SU-DHL-6 (cell line): ENCODE measurements around the gene RNF167.

ENCODE experiments used
- H2AFZ ChIP-seq: fragments of 200-600 bp; sonication (generic); 2 replicates; pipeline ENCODE4 v1.6.1; 2014; ENCODE audit warnings: low read depth, mild to moderate bottlenecking, moderate library complexity, mixed read lengths, antibody characterized with exemption, low read length; ENCODE audit not compliant: severe bottlenecking
- H3F3A ChIP-seq: fragments of 200-600 bp; shearing (Covaris generic); 2 replicates; pipeline ENCODE4 v1.6.0; 2016; ENCODE audit warnings: antibody characterized with exemption, mild to moderate bottlenecking; ENCODE audit not compliant: insufficient read depth
- H3K27ac ChIP-seq: fragments of 200-600 bp; sonication (generic); 2 replicates; pipeline ENCODE4 v1.5.1; 2016; ENCODE audit warnings: low read depth, mild to moderate bottlenecking, low read length, moderate library complexity, mixed read lengths
- H3K27me3 ChIP-seq: fragments of 200-600 bp; sonication (generic), shearing (Covaris generic); 2 replicates; pipeline ENCODE4 v1.6.0; 2014; ENCODE audit warnings: mild to moderate bottlenecking, low read length
- H3K36me3 ChIP-seq: fragments of 200-600 bp; sonication (generic); 2 replicates; pipeline ENCODE4 v1.6.1; 2014; ENCODE audit warnings: mild to moderate bottlenecking, low read length, mixed read lengths
- H3K4me2 ChIP-seq: fragments of 300-600, 200-600 bp; shearing (Covaris generic), sonication (generic); 2 replicates; pipeline ENCODE4 v1.6.0; 2014; ENCODE audit warnings: low read length, low read depth, mild to moderate bottlenecking; ENCODE audit not compliant: poor library complexity, severe bottlenecking
- H3K4me3 ChIP-seq: fragments of 200-600 bp; sonication (generic); 2 replicates; pipeline ENCODE4 v1.5.1; 2014; ENCODE audit warnings: antibody characterized with exemption, low read length, mild to moderate bottlenecking, mixed read lengths; ENCODE audit not compliant: insufficient read depth, poor library complexity, severe bottlenecking
- H3K79me2 ChIP-seq: fragments of 200-600 bp; sonication (generic); 2 replicates; pipeline ENCODE4 v1.6.1; 2014; ENCODE audit warnings: mild to moderate bottlenecking, low read length, moderate library complexity; ENCODE audit not compliant: insufficient read depth
- H3K9ac ChIP-seq: fragments of 200-600 bp; sonication (generic); 2 replicates; pipeline ENCODE4 v1.7.0; 2014; ENCODE audit warnings: mild to moderate bottlenecking, low read length
- H3K9me2 ChIP-seq: fragments of 200-600 bp; sonication (generic); replicated peaks from 2 replicates; pipeline ENCODE4 v1.6.1; 2014; ENCODE audit warnings: low read length; ENCODE audit not compliant: insufficient read depth
- H3K9me3 ChIP-seq: fragments of 200-600 bp; sonication (generic); 2 replicates; pipeline ENCODE4 v1.6.1; 2014; ENCODE audit warnings: low read length, mixed read lengths; ENCODE audit not compliant: insufficient read depth
- H4K20me1 ChIP-seq: fragments of 200-600 bp; sonication (generic); 2 replicates; pipeline ENCODE4 v1.6.1; 2014; ENCODE audit warnings: low read depth, mild to moderate bottlenecking, antibody characterized with exemption, low read length, moderate library complexity, mixed read lengths
- EZH2phosphoT487 ChIP-seq: fragments of 200-600 bp; sonication (generic), shearing (Covaris generic); conservative IDR thresholded peaks from 2 replicates; pipeline ENCODE4 v1.6.1; 2018; ENCODE audit warnings: mild to moderate bottlenecking, antibody characterized with exemption, low read length, moderate library complexity, mixed read lengths
- TF ChIP-seq, protein P1 (sequence below): fragments of 200-600 bp; sonication (generic); IDR thresholded peaks from one replicate; pipeline ENCODE4 v1.5.1; 2017; ENCODE audit warnings: antibody characterized with exemption, mild to moderate bottlenecking, low read length, moderate library complexity; ENCODE audit not compliant: insufficient read depth, poor library complexity, severe bottlenecking

Gene RNF167

DNA sequence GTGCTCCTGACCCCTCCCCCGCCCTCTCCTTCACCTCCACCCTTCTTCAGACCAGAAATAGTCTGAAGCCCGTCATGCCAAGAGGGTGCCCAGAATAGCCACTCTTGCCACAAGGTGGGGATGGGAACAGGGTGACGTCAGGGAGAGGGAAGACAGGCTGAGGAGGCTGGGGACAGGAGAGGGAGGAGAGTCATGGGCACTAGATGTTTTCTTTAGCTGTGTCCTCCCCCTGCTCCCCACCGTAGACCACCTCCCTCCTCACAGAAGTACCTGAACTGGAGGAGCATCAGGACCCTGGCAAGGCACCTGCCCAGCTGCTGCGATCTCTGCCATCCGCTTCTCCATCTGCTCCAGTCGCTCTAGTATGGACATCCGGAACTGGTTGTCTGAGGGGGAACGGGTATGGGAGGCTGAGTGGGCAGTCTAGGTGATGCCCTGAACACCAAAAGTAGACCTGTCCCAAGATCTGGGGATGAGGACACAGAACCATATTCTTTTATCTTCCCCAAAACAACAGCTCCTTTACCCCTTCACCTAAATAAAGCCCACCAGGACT is 34.1 kb downstream of the RNF167 start:
- TF ChIP-seq EZH2phosphoT487 = no peak
- TF ChIP-seq, protein P1, sequence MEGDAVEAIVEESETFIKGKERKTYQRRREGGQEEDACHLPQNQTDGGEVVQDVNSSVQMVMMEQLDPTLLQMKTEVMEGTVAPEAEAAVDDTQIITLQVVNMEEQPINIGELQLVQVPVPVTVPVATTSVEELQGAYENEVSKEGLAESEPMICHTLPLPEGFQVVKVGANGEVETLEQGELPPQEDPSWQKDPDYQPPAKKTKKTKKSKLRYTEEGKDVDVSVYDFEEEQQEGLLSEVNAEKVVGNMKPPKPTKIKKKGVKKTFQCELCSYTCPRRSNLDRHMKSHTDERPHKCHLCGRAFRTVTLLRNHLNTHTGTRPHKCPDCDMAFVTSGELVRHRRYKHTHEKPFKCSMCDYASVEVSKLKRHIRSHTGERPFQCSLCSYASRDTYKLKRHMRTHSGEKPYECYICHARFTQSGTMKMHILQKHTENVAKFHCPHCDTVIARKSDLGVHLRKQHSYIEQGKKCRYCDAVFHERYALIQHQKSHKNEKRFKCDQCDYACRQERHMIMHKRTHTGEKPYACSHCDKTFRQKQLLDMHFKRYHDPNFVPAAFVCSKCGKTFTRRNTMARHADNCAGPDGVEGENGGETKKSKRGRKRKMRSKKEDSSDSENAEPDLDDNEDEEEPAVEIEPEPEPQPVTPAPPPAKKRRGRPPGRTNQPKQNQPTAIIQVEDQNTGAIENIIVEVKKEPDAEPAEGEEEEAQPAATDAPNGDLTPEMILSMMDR = no peak

DNA sequence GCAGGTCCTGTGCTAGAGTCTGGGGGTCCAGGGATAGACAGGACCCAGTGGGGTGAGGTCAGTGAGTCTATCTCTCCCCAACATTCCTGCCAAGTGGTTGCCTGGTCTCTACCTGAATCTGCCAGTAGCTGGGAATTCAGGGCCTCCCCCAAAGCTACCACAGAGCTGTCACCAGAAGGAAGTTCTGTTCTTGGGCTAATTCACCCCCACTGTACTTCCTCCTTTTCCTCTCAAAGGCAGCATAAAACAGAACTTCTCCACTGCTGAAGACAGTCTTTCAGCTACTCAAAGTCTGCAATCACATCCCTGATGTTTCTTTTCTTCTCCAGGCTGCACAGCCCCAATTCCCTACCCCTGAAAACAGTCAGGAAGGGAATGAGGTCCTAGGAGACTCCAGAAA is 38.7 kb downstream of the RNF167 start:
- Histone ChIP-seq H3K36me3 (no peaks in the 10 kb centered on the region), H4K20me1 (no peaks in the 10 kb centered on the region), H3K9me2 (no peaks in the 10 kb centered on the region), H3K79me2 (no peaks in the 10 kb centered on the region), H3K27me3 (no peaks in the 10 kb centered on the region), H3K9ac (no peak overlapping the region), H3F3A (0 out of 2 replicates have a peak, but pooled peaks cover 4% of the 10 kb centered on the region), H3K9me3 (no peaks in the 10 kb centered on the region), H3K4me2 (no peak overlapping the region), H2AFZ (no peak overlapping the region), H3K4me3 (no peak overlapping the region), H3K27ac (no peak overlapping the region)
- no peak for TF ChIP-seq EZH2phosphoT487
- TF ChIP-seq, protein P1 = no peak

More for the DNA sequence above, 34.1 kb downstream of the RNF167 start:
- no peaks in the 10 kb centered on the region for H4K20me1 ChIP-seq
- no peaks in the 10 kb centered on the region for H3K79me2 ChIP-seq
- no peaks in the 10 kb centered on the region for H3K9me3 ChIP-seq
- H3K4me2 ChIP-seq = no peak overlapping the region
- no peak overlapping the region for H3K9ac ChIP-seq
- H3K27ac ChIP-seq = no peak overlapping the region
- H2AFZ ChIP-seq = no peak overlapping the region
- no peaks in the 10 kb centered on the region for H3F3A ChIP-seq
- H3K9me2 ChIP-seq = no peaks in the 10 kb centered on the region
- no peaks in the 10 kb centered on the region for H3K36me3 ChIP-seq
- H3K27me3 ChIP-seq = no peaks in the 10 kb centered on the region
- no peak overlapping the region for H3K4me3 ChIP-seq

DNA sequence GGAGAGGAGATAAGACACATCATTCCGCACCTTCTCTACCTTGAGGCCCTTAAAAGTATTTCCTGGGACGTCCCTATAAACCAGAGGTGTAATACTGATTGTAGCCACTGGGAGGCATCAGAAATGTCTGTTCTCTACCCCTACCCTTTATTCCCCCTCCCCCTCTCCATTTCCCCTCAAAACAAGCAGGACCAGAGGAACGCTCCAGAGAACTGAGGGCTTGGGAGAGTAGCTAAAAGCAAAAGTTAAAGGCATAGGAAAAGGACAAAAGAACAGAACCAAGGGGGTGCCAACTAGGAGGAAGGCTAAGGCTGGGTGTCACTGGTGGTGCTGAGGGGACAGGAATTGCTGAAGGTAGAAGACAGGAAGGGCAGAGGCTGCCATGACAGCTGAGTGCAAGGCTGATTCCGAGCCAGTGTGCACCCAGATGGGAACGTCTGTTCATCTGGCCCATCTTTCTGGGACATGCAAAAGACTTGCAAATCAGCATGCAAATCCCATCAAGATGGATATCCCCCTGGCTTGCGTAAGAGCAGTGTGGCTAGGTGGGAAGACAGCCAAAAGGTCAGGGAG is 40.7 kb downstream of the RNF167 start:
- Histone ChIP-seq H3K27ac (no peak overlapping the region), H3K9me2 (no peaks in the 10 kb centered on the region), H3K9me3 (no peaks in the 10 kb centered on the region), H3K79me2 (no peaks in the 10 kb centered on the region), H3K4me2 (no peak overlapping the region), H4K20me1 (no peaks in the 10 kb centered on the region), H3F3A (0 out of 2 replicates have a peak, but pooled peaks cover 4% of the 10 kb centered on the region), H2AFZ (no peak overlapping the region), H3K4me3 (no peak overlapping the region), H3K27me3 (no peaks in the 10 kb centered on the region), H3K36me3 (no peaks in the 10 kb centered on the region), H3K9ac (no peak overlapping the region)
- TF ChIP-seq, protein P1 = peak; percentile 59
- TF ChIP-seq EZH2phosphoT487 = no peak
